Chondrocyte (in vitro differentiated cells): ENCODE results near the gene MMP8. TPM values are rescaled to one million over a fixed set of nuclear protein-coding genes. Genes with fewer than 3 reads are reported as not detected.

Source experiments
- DNase-seq: peaks from one replicate; pipeline ENCODE4 v3.0.0; 2021; ENCODE audit warnings: mixed read lengths, low spot score
- H3K27ac Mint-ChIP-seq: one replicate; pipeline ENCODE4 v1.8.0; 2021; ENCODE audit warnings: mild to moderate bottlenecking, moderate library complexity, mixed read lengths; ENCODE audit not compliant: unreplicated experiment
- H3K27me3 Mint-ChIP-seq: 2 replicates; pipeline ENCODE4 v1.8.0; 2021; ENCODE audit warnings: low read depth, mixed read lengths
- H3K36me3 Mint-ChIP-seq: 2 replicates; pipeline ENCODE4 v1.8.0; 2021; ENCODE audit warnings: low read depth, mixed read lengths
- H3K4me1 Mint-ChIP-seq: 2 replicates; pipeline ENCODE4 v1.8.0; 2021; ENCODE audit warnings: low read depth, mild to moderate bottlenecking, mixed read lengths
- H3K4me3 Mint-ChIP-seq: one replicate; pipeline ENCODE4 v1.8.0; 2021; ENCODE audit warnings: mild to moderate bottlenecking, moderate library complexity, mixed read lengths; ENCODE audit not compliant: unreplicated experiment
- H3K9me3 Mint-ChIP-seq: 2 replicates; pipeline ENCODE4 v1.8.0; 2021; ENCODE audit warnings: low read depth, mixed read lengths
- total RNA-seq: library from RNA; stranded (reverse); gene quantifications from 3 replicates; pipeline ENCODE4 v1.2.1, GENCODE V29; 2021
- TF ChIP-seq, protein P1 (sequence below): fragments of 200-600 bp; sonication (generic); IDR thresholded peaks from 2 replicates; pipeline ENCODE4 v1.5.0; 2021; ENCODE audit warnings: antibody characterized with exemption, mild to moderate bottlenecking, moderate library complexity

MMP8 gene
- total RNA-seq, 1 donor from 2014 or later, result not detected

DNA sequence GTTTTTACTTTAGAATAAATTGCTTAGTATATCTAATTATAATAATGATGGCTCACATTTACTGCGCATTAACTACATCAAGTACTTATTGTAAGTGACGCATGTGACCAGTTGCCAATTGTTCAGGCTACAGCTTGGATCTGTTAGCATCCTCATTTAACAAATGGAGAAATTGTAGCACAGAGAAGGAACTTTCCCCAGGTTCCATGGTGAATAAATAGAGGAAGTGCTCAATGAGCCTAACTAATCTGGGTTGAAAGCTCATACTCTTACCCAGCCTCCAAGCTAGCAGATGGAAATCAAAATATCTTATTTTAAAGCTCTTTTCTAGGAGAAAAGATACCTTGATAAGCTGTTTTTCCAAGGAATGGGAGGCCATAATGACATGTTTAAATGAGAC is 39.0 kb downstream of the MMP8 start:
- H3K27me3 Mint-ChIP-seq, result no peaks in the 10 kb centered on the region
- peaks cover 10% of the 10 kb centered on the region for H3K4me1 Mint-ChIP-seq
- DNase-seq, result no peak
- TF ChIP-seq, protein P1, sequence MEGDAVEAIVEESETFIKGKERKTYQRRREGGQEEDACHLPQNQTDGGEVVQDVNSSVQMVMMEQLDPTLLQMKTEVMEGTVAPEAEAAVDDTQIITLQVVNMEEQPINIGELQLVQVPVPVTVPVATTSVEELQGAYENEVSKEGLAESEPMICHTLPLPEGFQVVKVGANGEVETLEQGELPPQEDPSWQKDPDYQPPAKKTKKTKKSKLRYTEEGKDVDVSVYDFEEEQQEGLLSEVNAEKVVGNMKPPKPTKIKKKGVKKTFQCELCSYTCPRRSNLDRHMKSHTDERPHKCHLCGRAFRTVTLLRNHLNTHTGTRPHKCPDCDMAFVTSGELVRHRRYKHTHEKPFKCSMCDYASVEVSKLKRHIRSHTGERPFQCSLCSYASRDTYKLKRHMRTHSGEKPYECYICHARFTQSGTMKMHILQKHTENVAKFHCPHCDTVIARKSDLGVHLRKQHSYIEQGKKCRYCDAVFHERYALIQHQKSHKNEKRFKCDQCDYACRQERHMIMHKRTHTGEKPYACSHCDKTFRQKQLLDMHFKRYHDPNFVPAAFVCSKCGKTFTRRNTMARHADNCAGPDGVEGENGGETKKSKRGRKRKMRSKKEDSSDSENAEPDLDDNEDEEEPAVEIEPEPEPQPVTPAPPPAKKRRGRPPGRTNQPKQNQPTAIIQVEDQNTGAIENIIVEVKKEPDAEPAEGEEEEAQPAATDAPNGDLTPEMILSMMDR, result no peak
- H3K36me3 Mint-ChIP-seq, result no peaks in the 10 kb centered on the region
- H3K4me3 Mint-ChIP-seq, result no peak overlapping the region
- H3K27ac Mint-ChIP-seq, result no peak overlapping the region
- peaks cover 2% of the 10 kb centered on the region for H3K9me3 Mint-ChIP-seq

DNA sequence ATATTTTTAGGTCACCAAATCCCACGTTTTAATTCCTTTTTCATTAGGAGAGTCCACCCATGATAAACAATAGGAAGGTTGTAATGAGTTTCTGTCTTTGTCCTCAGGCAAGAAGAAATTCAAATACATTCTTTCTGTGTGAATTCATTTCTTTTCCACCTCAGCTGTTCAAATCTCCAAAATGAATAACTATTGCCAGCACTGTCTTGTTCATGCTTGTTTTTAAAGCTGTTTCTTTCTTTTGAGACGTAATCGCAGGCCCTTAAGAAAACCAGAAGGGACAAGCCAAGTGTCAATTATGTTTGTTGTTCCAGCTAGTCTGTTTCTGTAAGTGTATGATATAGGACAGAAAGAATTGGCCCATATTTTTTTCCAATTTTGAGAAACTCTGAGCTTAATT is 39.4 kb downstream of the MMP8 start:
- TF ChIP-seq, protein P1, result no peak
- Mint-ChIP-seq H3K36me3 (no peaks in the 10 kb centered on the region), H3K27ac (no peak overlapping the region), H3K4me3 (no peak overlapping the region), H3K9me3 (peaks cover 2% of the 10 kb centered on the region), H3K27me3 (no peaks in the 10 kb centered on the region), H3K4me1 (peaks cover 10% of the 10 kb centered on the region)
- DNase-seq, result no peak

GRCh38 chr11:102683277-102683676 is 41.5 kb downstream of the MMP8 start:
- Mint-ChIP-seq H3K4me3 (no peak overlapping the region), H3K9me3 (peaks cover 2% of the 10 kb centered on the region), H3K4me1 (peaks cover 10% of the 10 kb centered on the region), H3K27ac (no peak overlapping the region), H3K27me3 (no peaks in the 10 kb centered on the region), H3K36me3 (no peaks in the 10 kb centered on the region)
- TF ChIP-seq, protein P1, result no peak
- DNase-seq, result no peak

DNA sequence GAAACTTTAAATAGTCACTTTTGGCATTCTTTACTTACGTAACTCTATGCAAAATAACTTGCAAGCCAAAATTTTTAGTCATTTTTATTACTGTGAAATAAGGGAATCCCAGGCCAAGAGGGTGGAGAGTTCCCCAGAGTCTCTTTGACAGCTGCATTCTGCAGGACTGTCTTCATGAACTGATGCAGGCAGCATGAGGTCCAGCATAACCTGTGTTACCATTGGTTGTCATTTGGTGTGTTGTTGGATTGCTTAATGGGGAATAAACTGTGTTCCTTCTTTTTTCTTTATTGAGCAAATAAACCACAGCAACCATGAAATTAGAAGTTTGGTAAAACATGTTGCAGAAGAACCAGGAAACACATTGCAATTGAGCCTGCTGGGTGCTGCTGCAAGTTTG is 43.8 kb downstream of the MMP8 start:
- peaks cover 2% of the 10 kb centered on the region for H3K9me3 Mint-ChIP-seq
- H3K36me3 Mint-ChIP-seq, result no peaks in the 10 kb centered on the region
- TF ChIP-seq, protein P1, result no peak
- H3K4me1 Mint-ChIP-seq, result peaks cover 6% of the 10 kb centered on the region
- no peak overlapping the region for H3K4me3 Mint-ChIP-seq
- DNase-seq, result no peak
- no peaks in the 10 kb centered on the region for H3K27me3 Mint-ChIP-seq
- H3K27ac Mint-ChIP-seq, result no peak overlapping the region

GRCh38 chr11:102678022-102678421 is 46.7 kb downstream of the MMP8 start:
- Mint-ChIP-seq H3K36me3 (no peaks in the 10 kb centered on the region), H3K4me1 (no peaks in the 10 kb centered on the region), H3K27ac (no peak overlapping the region), H3K9me3 (peaks cover 2% of the 10 kb centered on the region), H3K4me3 (no peak overlapping the region), H3K27me3 (no peaks in the 10 kb centered on the region)
- DNase-seq, result no peak
- TF ChIP-seq, protein P1, result no peak
